T-helper 2 cell treated with Interferon-gamma antibody and Interleukin-4, amounts not matched to agents 5 μg/mL and 100 μg/mL, for 36 hours (primary cell): ENCODE results near the gene AIG1.
"Not testable (repeated sequence)": the region's sequence is repeated elsewhere in the genome, so short reads cannot be mapped to it uniquely, and the experiment has no call there.

Experiments
- DNase-seq: peaks from one replicate; pipeline ENCODE4 v3.0.0; 2021; ENCODE audit warnings: low spot score
- H3K27ac Mint-ChIP-seq: one replicate; pipeline ENCODE4 v1.8.0; 2021; ENCODE audit warnings: mild to moderate bottlenecking, mixed read lengths
- H3K27me3 Mint-ChIP-seq: one replicate; pipeline ENCODE4 v1.8.0; 2021; ENCODE audit warnings: low read depth, mixed read lengths
- H3K36me3 Mint-ChIP-seq: one replicate; pipeline ENCODE4 v1.8.0; 2021; ENCODE audit warnings: low read depth, mixed read lengths
- H3K4me1 Mint-ChIP-seq: one replicate; pipeline ENCODE4 v1.8.0; 2021; ENCODE audit warnings: low read depth, mixed read lengths
- H3K4me3 Mint-ChIP-seq: one replicate; pipeline ENCODE4 v1.8.0; 2022; ENCODE audit warnings: mild to moderate bottlenecking, moderate library complexity, mixed read lengths
- H3K9me3 Mint-ChIP-seq: one replicate; pipeline ENCODE4 v1.8.0; 2021; ENCODE audit warnings: mixed read lengths

Gene AIG1

DNA sequence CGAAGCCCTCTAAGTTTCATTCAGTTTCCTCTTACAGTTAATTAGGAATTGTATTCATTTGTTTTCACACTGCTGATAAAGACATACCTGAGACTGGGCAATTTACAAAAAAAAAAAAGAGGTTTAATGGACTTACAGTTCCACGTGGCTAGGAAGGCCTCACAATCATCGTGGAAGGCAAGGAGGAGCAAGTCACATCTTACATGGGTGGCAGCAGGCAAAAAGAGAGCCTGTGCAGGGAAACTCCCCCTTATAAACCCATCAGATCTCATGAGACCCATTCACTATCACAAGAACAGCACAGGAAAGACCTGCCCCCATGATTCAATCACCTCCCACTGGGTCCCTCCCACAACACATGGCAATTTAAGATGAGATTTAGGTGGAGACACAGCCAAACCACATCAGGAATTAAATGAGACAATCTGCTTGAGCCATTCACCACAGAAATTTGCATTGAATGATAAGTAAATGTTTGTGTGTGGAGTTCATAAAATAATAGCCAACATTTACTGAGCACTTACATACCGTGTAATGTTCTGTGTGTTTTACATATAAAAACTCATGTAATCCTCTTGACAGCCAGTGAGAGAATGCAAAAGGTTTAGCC lies 185.6 kb downstream of the AIG1 start:
- not testable (repeated sequence) for H3K4me3 Mint-ChIP-seq, H3K9me3 Mint-ChIP-seq, H3K27me3 Mint-ChIP-seq, H3K36me3 Mint-ChIP-seq, DNase-seq, H3K4me1 Mint-ChIP-seq, H3K27ac Mint-ChIP-seq

- Mint-ChIP-seq H3K4me3 (no peak overlapping the region), H3K4me1 (no peaks in the 10 kb centered on the region), H3K9me3 (no peaks in the 10 kb centered on the region), H3K27ac (no peak overlapping the region), H3K27me3 (no peaks in the 10 kb centered on the region), H3K36me3 (no peaks in the 10 kb centered on the region)
- no peak for DNase-seq
Observed at GRCh38 chr6:143247586-143247985, 186.9 kb downstream of the AIG1 start.

GRCh38 chr6:143248359-143248758 lies 187.7 kb downstream of the AIG1 start:
- peak; percentile 7 for DNase-seq
- H3K4me3 Mint-ChIP-seq, result no peak overlapping the region
- H3K36me3 Mint-ChIP-seq, result no peaks in the 10 kb centered on the region
- H3K27ac Mint-ChIP-seq, result no peak overlapping the region
- no peaks in the 10 kb centered on the region for H3K4me1 Mint-ChIP-seq
- no peaks in the 10 kb centered on the region for H3K9me3 Mint-ChIP-seq
- no peaks in the 10 kb centered on the region for H3K27me3 Mint-ChIP-seq

DNA sequence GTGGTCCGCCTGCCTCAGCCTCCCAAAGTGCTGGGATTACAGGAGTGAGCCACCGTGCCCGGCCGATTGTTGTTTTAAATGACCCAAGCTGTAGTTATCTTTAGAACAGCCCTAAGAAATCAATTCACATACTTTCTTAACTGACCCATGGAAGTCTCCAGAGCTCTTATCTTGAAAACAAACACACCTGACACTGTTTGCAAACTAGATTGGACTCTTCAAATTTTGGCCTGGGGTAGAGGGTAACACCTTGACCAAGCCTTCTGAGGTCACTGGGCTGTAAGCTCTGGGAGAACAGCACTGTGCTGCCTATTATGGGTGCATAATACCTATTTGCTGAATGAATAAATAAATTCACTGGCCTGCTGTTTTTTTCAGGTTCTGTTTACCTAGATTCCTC lies 190.6 kb downstream of the AIG1 start:
- H3K9me3 Mint-ChIP-seq, result no peaks in the 10 kb centered on the region
- no peaks in the 10 kb centered on the region for H3K36me3 Mint-ChIP-seq
- H3K4me3 Mint-ChIP-seq, result no peak overlapping the region
- no peaks in the 10 kb centered on the region for H3K4me1 Mint-ChIP-seq
- H3K27me3 Mint-ChIP-seq, result no peaks in the 10 kb centered on the region
- no peak overlapping the region for H3K27ac Mint-ChIP-seq
- no peak for DNase-seq

DNA sequence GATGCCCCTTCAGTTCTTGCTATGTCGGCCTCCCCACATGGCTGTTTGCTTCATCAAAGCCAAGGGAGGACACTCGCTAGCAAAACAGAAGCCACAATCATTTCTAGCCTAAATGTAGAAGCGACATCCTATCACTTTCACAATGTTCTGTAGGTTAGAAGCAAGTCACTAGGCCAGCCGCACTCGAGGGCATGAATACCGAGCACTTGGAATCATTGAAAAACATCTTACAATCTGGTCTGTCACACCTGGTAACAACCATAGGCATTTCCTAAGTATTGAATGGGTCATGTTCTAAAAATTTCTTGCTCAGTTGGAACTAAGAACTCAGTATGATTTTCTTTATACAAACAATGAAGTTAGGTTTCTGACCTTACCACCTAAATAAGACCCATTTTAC lies 192.3 kb downstream of the AIG1 start:
- no peaks in the 10 kb centered on the region for H3K9me3 Mint-ChIP-seq

GRCh38 chr6:143253586-143253985 lies 192.9 kb downstream of the AIG1 start:
- Mint-ChIP-seq H3K4me3 (no peak overlapping the region), H3K27me3 (no peaks in the 10 kb centered on the region), H3K9me3 (no peaks in the 10 kb centered on the region), H3K4me1 (no peaks in the 10 kb centered on the region), H3K36me3 (no peaks in the 10 kb centered on the region), H3K27ac (no peak overlapping the region)
- no peak for DNase-seq

More for the DNA sequence above, 192.3 kb downstream of the AIG1 start:
- Mint-ChIP-seq H3K4me1 (no peaks in the 10 kb centered on the region), H3K27me3 (no peaks in the 10 kb centered on the region), H3K4me3 (no peak overlapping the region), H3K36me3 (no peaks in the 10 kb centered on the region), H3K27ac (no peak overlapping the region)
- DNase-seq, result no peak

DNA sequence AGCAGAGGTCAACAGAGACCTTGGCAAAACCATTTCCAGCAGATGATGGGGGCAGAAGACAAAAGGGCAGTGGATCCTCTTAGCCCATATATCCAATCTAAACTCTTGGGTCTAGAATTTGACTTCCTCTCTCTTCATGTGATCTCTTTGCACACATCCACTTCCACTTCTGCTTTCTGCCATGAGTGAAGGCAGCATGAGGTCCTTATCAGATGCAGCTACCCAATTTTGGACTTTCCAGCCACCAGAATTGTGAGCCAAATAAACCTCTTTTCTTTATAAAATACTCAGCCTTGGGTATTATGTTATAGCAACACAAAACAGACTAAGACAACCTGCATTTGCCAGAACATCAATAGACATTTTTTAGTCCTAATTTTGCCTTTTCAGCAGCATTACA lies 198.3 kb downstream of the AIG1 start:
- Mint-ChIP-seq H3K27ac (no peak overlapping the region), H3K9me3 (no peaks in the 10 kb centered on the region), H3K4me1 (no peaks in the 10 kb centered on the region), H3K27me3 (no peaks in the 10 kb centered on the region), H3K4me3 (no peak overlapping the region), H3K36me3 (no peaks in the 10 kb centered on the region)
- no peak for DNase-seq

DNA sequence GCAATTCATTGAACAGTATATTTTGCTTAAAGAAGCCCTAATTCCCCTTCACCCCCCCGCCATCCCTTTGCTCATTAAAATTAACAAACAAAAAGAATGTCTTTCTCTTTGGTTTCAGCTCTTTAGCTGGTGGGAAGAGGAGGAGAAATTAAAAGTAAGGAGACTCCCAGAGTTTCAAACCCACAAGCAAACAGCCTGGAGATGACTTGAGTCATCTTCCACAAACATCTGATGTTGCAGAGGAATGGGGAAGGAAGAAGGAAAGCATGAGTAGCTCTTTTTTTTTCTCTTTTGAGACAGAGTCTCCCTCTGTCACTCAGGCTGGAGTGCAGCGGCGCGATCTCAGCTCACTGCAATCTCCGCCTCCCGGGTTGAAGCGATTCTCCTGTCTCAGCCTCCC lies 200.2 kb downstream of the AIG1 start:
- Mint-ChIP-seq H3K36me3 (no peaks in the 10 kb centered on the region), H3K9me3 (no peaks in the 10 kb centered on the region), H3K4me1 (no peaks in the 10 kb centered on the region), H3K4me3 (no peak overlapping the region), H3K27ac (no peak overlapping the region), H3K27me3 (no peaks in the 10 kb centered on the region)
- DNase-seq, result no peak

- no peak overlapping the region for H3K4me3 Mint-ChIP-seq
- H3K27ac Mint-ChIP-seq, result no peak overlapping the region
- no peaks in the 10 kb centered on the region for H3K9me3 Mint-ChIP-seq
- DNase-seq, result no peak
- H3K36me3 Mint-ChIP-seq, result no peaks in the 10 kb centered on the region
- H3K27me3 Mint-ChIP-seq, result no peaks in the 10 kb centered on the region
- H3K4me1 Mint-ChIP-seq, result no peaks in the 10 kb centered on the region
Observed at GRCh38 chr6:143261899-143262436, 201.3 kb downstream of the AIG1 start.

GRCh38 chr6:143262859-143263258 lies 202.2 kb downstream of the AIG1 start:
- Mint-ChIP-seq H3K4me1 (no peaks in the 10 kb centered on the region), H3K9me3 (no peaks in the 10 kb centered on the region), H3K4me3 (no peak overlapping the region), H3K27ac (no peak overlapping the region), H3K36me3 (no peaks in the 10 kb centered on the region), H3K27me3 (no peaks in the 10 kb centered on the region)
- DNase-seq, result no peak

DNA sequence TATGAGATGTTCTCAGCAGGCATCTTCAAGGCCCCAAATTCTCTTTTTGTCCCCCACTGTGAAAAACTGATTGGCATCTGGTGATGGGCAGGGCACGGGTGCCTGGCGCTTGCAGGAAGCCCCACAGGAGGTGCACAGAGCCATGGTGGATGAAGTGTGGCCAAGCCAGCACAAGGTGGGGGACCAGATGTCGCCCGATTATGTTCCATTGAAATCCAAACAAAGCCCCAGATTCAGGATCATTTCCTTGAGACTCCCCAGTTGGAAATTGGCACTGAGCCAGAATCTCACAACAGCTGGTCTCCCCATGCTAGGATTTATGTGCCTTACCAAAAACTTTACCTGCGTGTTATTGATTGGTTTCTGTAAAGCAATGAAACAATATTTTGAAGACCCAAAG lies 203.7 kb downstream of the AIG1 start:
- no peaks in the 10 kb centered on the region for H3K4me1 Mint-ChIP-seq
- H3K9me3 Mint-ChIP-seq, result no peaks in the 10 kb centered on the region
- H3K36me3 Mint-ChIP-seq, result no peaks in the 10 kb centered on the region
- no peaks in the 10 kb centered on the region for H3K27me3 Mint-ChIP-seq
- H3K27ac Mint-ChIP-seq, result no peak overlapping the region
- H3K4me3 Mint-ChIP-seq, result no peak overlapping the region
- no peak for DNase-seq

DNA sequence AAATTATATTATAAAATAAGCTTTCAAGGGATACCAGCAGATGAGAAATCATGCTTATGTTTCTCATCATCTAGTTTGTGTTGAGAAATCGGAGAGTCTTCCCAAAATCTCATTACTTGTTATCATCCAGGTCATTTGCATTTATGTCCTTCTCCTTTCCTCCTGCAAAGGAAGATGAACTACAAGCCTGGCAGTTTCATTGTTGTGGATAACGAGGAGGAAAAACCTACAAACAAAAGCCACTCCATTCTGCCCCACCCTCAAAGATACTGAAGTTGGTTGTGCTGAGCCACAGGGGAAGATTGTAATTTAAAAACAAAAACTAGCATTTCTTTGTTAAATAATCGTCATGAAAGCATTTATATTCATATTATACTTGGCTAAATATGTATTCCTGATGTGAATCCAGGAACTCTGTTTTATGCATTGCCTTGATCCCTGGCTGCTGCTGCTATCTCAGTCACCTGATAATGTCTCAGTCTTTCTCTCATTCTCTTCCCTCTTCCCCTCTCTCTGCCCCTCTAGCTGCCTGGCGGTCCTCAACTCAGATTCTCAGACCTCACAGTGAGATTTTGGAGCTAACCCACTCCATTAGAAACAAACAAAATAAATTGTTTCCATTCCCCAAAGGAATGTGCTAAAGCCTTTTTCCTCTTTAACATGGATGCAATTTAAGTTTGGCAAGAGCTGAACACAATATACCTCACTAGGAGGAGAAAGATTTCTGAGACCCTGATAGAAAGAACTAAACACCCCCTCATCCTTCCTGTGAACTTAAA lies 204.5 kb downstream of the AIG1 start:
- H3K27ac Mint-ChIP-seq, result no peak overlapping the region

GRCh38 chr6:143267760-143268159 lies 207.1 kb downstream of the AIG1 start:
- H3K4me3 Mint-ChIP-seq, result no peak overlapping the region
- no peaks in the 10 kb centered on the region for H3K36me3 Mint-ChIP-seq
- H3K4me1 Mint-ChIP-seq, result no peaks in the 10 kb centered on the region
- no peak overlapping the region for H3K27ac Mint-ChIP-seq
- peaks cover 6% of the 10 kb centered on the region for H3K9me3 Mint-ChIP-seq
- no peak for DNase-seq
- H3K27me3 Mint-ChIP-seq, result no peaks in the 10 kb centered on the region

More for the DNA sequence above, 204.5 kb downstream of the AIG1 start:
- no peak overlapping the region for H3K4me3 Mint-ChIP-seq
- H3K9me3 Mint-ChIP-seq, result no peaks in the 10 kb centered on the region
- H3K36me3 Mint-ChIP-seq, result no peaks in the 10 kb centered on the region
- no peaks in the 10 kb centered on the region for H3K27me3 Mint-ChIP-seq
- DNase-seq, result no peak
- H3K4me1 Mint-ChIP-seq, result no peaks in the 10 kb centered on the region

- peaks cover 6% of the 10 kb centered on the region for H3K9me3 Mint-ChIP-seq
- no peak overlapping the region for H3K4me3 Mint-ChIP-seq
- no peaks in the 10 kb centered on the region for H3K27me3 Mint-ChIP-seq
- H3K36me3 Mint-ChIP-seq, result no peaks in the 10 kb centered on the region
- no peaks in the 10 kb centered on the region for H3K4me1 Mint-ChIP-seq
- DNase-seq, result no peak
- H3K27ac Mint-ChIP-seq, result no peak overlapping the region
Observed at GRCh38 chr6:143268439-143268838, 207.8 kb downstream of the AIG1 start.
